H9 (cell line): ENCODE results near the gene RNU6-1. TPM values are rescaled to one million over a fixed set of nuclear protein-coding genes. Genes with fewer than 3 reads are reported as not detected.
A peak's percentile ranks its signal among the peaks of the same experiment; 100 is the strongest.

Source experiments
- DNase-seq: peaks from one replicate; pipeline ENCODE4 v3.0.0-alpha.2; 2017
- H2AFZ ChIP-seq: one replicate; pipeline ENCODE4 v1.6.1; 2013; ENCODE audit warnings: mild to moderate bottlenecking, low read length, control low read depth, moderate library complexity
- H2AK5ac ChIP-seq: 2 replicates; pipeline ENCODE4 v1.6.1; 2013; ENCODE audit warnings: low read length, control low read depth, mixed read lengths; ENCODE audit not compliant: insufficient read length
- H2BK120ac ChIP-seq: one replicate; pipeline ENCODE4 v1.6.1; 2013; ENCODE audit warnings: low read depth, mild to moderate bottlenecking, low read length, control low read depth, inconsistent platforms; ENCODE audit not compliant: poor library complexity, severe bottlenecking
- H2BK12ac ChIP-seq: 2 replicates; pipeline ENCODE4 v1.6.1; 2013; ENCODE audit warnings: low read length, control low read depth, mixed read lengths, low read depth; ENCODE audit not compliant: insufficient read length
- H2BK15ac ChIP-seq: 2 replicates; pipeline ENCODE4 v1.6.1; 2013; ENCODE audit warnings: low read depth, low read length, control low read depth
- H2BK20ac ChIP-seq: one replicate; pipeline ENCODE4 v1.6.1; 2013; ENCODE audit warnings: low read depth, mild to moderate bottlenecking, low read length, control low read depth, inconsistent platforms; ENCODE audit not compliant: poor library complexity, severe bottlenecking
- H2BK5ac ChIP-seq: 2 replicates; pipeline ENCODE4 v1.6.1; 2013; ENCODE audit warnings: low read length, control low read depth, mixed read lengths; ENCODE audit not compliant: insufficient read length
- H3K14ac ChIP-seq: 2 replicates; pipeline ENCODE4 v1.6.1; 2013; ENCODE audit warnings: low read length, control low read depth; ENCODE audit not compliant: insufficient read depth
- H3K18ac ChIP-seq: 2 replicates; pipeline ENCODE4 v1.6.1; 2013; ENCODE audit warnings: low read depth, mild to moderate bottlenecking, mixed read lengths, low read length, control low read depth; ENCODE audit not compliant: insufficient read length
- H3K23ac ChIP-seq: 2 replicates; pipeline ENCODE4 v1.6.1; 2013; ENCODE audit warnings: low read length, control low read depth, mixed read lengths, low read depth; ENCODE audit not compliant: insufficient read length
- H3K23me2 ChIP-seq: 2 replicates; pipeline ENCODE4 v1.6.1; 2013; ENCODE audit warnings: low read depth, mild to moderate bottlenecking, mixed read lengths, low read length, control low read depth; ENCODE audit not compliant: insufficient read length, poor library complexity, severe bottlenecking
- H3K27ac ChIP-seq: 2 replicates; pipeline ENCODE4 v1.5.1; 2013; ENCODE audit warnings: low read length, control low read depth, mixed read lengths, low read depth; ENCODE audit not compliant: insufficient read length
- H3K27me3 ChIP-seq: 2 replicates; pipeline ENCODE4 v1.6.1; 2013; ENCODE audit warnings: low read length, control low read depth, inconsistent platforms; ENCODE audit not compliant: insufficient read depth
- H3K4ac ChIP-seq: 2 replicates; pipeline ENCODE4 v1.6.1; 2013; ENCODE audit warnings: low read depth, mild to moderate bottlenecking, control low read depth, inconsistent platforms, low read length, moderate library complexity
- H3K4me1 ChIP-seq: 2 replicates; pipeline ENCODE4 v1.6.1; 2013; ENCODE audit warnings: low read length, control low read depth, inconsistent platforms; ENCODE audit not compliant: insufficient read depth
- H3K4me2 ChIP-seq: 2 replicates; pipeline ENCODE4 v1.6.1; 2013; ENCODE audit warnings: low read length, control low read depth, mixed read lengths; ENCODE audit not compliant: insufficient read length, insufficient read depth
- H3K56ac ChIP-seq: 2 replicates; pipeline ENCODE4 v1.6.1; 2013; ENCODE audit warnings: low read depth, mild to moderate bottlenecking, mixed read lengths, low read length, control low read depth; ENCODE audit not compliant: insufficient read length
- H3K79me1 ChIP-seq: 2 replicates; pipeline ENCODE4 v1.6.1; 2013; ENCODE audit warnings: low read depth, mild to moderate bottlenecking, moderate library complexity, low read length, control low read depth, inconsistent platforms; ENCODE audit not compliant: insufficient read depth, poor library complexity, severe bottlenecking
- H3K79me2 ChIP-seq: 2 replicates; pipeline ENCODE4 v1.6.1; 2013; ENCODE audit warnings: low read length, control low read depth, inconsistent platforms; ENCODE audit not compliant: insufficient read depth
- H3K9ac ChIP-seq: 2 replicates; pipeline ENCODE4 v1.6.1; 2013; ENCODE audit warnings: low read length, control low read depth, mixed read lengths; ENCODE audit not compliant: insufficient read length; ENCODE audit errors: extremely low read depth
- H3K9me3 ChIP-seq: one replicate; pipeline ENCODE4 v1.6.1; 2013; ENCODE audit warnings: low read depth, low read length, inconsistent platforms; ENCODE audit not compliant: control insufficient read depth
- H3T11ph ChIP-seq: one replicate; pipeline ENCODE4 v1.6.1; 2013; ENCODE audit warnings: mild to moderate bottlenecking, low read length, control low read depth, inconsistent platforms
- H4K20me1 ChIP-seq: one replicate; pipeline ENCODE4 v1.6.1; 2013; ENCODE audit not compliant: control insufficient read depth, insufficient read length, insufficient read depth
- H4K5ac ChIP-seq: 2 replicates; pipeline ENCODE4 v1.6.1; 2013; ENCODE audit warnings: low read depth, mild to moderate bottlenecking, mixed read lengths, low read length, control low read depth; ENCODE audit not compliant: insufficient read length
- H4K8ac ChIP-seq: replicated peaks from 2 replicates; pipeline ENCODE4 v1.6.1; 2013; ENCODE audit warnings: low read length, control low read depth, mixed read lengths, low read depth; ENCODE audit not compliant: insufficient read length
- H4K91ac ChIP-seq: 2 replicates; pipeline ENCODE4 v1.6.1; 2013; ENCODE audit warnings: low read depth, mild to moderate bottlenecking, moderate library complexity, mixed read lengths, low read length, control low read depth; ENCODE audit not compliant: insufficient read length
- H3K27ac Mint-ChIP-seq, 3 experiments: 2 replicates in 2 of 3; 3 replicates in 1 of 3; pipeline ENCODE4 v1.8.0; 2020 to 2021; ENCODE audit warnings: mixed read lengths in 3 of 3, mild to moderate bottlenecking in 1 of 3, moderate library complexity in 1 of 3
- H3K27me3 Mint-ChIP-seq: 2 replicates; pipeline ENCODE4 v1.8.0; 2021; ENCODE audit warnings: low read depth, mild to moderate bottlenecking, moderate library complexity, mixed read lengths
- H3K36me3 Mint-ChIP-seq, 3 experiments: 2 replicates in 2 of 3; 3 replicates in 1 of 3; pipeline ENCODE4 v1.8.0; 2020 to 2021; ENCODE audit warnings: low read depth in 3 of 3, mixed read lengths in 3 of 3; ENCODE audit not compliant: insufficient read depth in 1 of 3
- H3K4me1 Mint-ChIP-seq, 2 experiments: 2 replicates each; pipeline ENCODE4 v1.8.0; 2020; ENCODE audit warnings: mixed read lengths in 2 of 2
- H3K4me3 Mint-ChIP-seq, 2 experiments: 2 replicates in 1 of 2; 3 replicates in 1 of 2; pipeline ENCODE4 v1.8.0; 2020 to 2021; ENCODE audit warnings: mild to moderate bottlenecking in 2 of 2, mixed read lengths in 2 of 2, moderate library complexity in 1 of 2
- H3K9me3 Mint-ChIP-seq, 2 experiments: 2 replicates in 1 of 2; 3 replicates in 1 of 2; pipeline ENCODE4 v1.8.0; 2020; ENCODE audit warnings: mild to moderate bottlenecking in 2 of 2, mixed read lengths in 2 of 2, moderate library complexity in 1 of 2
- CTCF ChIP-seq: fragments of 200-600 bp; sonication (generic); conservative IDR thresholded peaks from 3 replicates; pipeline ENCODE4 v1.8.0; 2021; ENCODE audit warnings: antibody characterized with exemption, mild to moderate bottlenecking
- WGBS: extraction: QIAGEN DNeasy Blood & Tissue Kit; methylation state at CpG from one replicate; pipeline ENCODE4 v1.1.7; 2013; ENCODE audit warnings: missing lambda C conversion rate, low lambda C conversion rate, mixed read lengths; ENCODE audit not compliant: insufficient read length; ENCODE audit errors: extremely low coverage; 5-methylcytosine and 5-hydroxymethylcytosine counted together
- total RNA-seq: library from RNA; stranded (reverse); gene quantifications from 2 replicates; pipeline ENCODE4 v1.2.1, GENCODE V29; 2021

Gene RNU6-1
- total RNA-seq, 1 experiment from 2014 or later: not detected

- H3K36me3 Mint-ChIP-seq: no peaks in the 10 kb centered on the region; a peak in 5 of 7 replicates
Observed at GRCh38 chr15:67828278-67828968, 11.4 kb downstream of the RNU6-1 start.

More at GRCh38 chr15:67828278-67828968, 11.4 kb downstream of the RNU6-1 start:
- Histone ChIP-seq H3K79me1 (no peaks in the 10 kb centered on the region), H3K56ac (no peak overlapping the region), H4K20me1 (no peaks in the 10 kb centered on the region), H3K4ac (no peak overlapping the region), H3K14ac (no peak overlapping the region; the same call in 1 of the 2 replicates), H3K23me2 (peaks cover 7% of the 10 kb centered on the region), H3K27me3 (peaks cover 96% of the 10 kb centered on the region), H2BK15ac (no peak overlapping the region), H2BK20ac (no peak overlapping the region), H2BK12ac (no peak overlapping the region), H3K9me3 (no peaks in the 10 kb centered on the region), H3K4me2 (peak overlapping the region; percentile 9), H3T11ph (no peak overlapping the region), H4K5ac (no peak overlapping the region), H3K79me2 (no peaks in the 10 kb centered on the region), H3K4me1 (peaks cover 9% of the 10 kb centered on the region; the same call in 1 of the 2 replicates), H2AFZ (no peak overlapping the region), H4K8ac (no peak overlapping the region), H2BK120ac (no peak overlapping the region), H2BK5ac (no peak overlapping the region), H2AK5ac (no peak overlapping the region), H3K9ac (no peak overlapping the region), H4K91ac (no peak overlapping the region), H3K18ac (no peak overlapping the region), H3K23ac (no peak overlapping the region), H3K27ac (no peak overlapping the region)
- no CpG with 5 or more reads among the region's 40 CpGs for WGBS
- H3K27ac Mint-ChIP-seq: no peak overlapping the region
- TF ChIP-seq CTCF: no peak
- peaks cover 96% of the 10 kb centered on the region for H3K27me3 Mint-ChIP-seq
- peaks cover 33 to 54% of the 10 kb centered on the region in 2 experiments for H3K4me1 Mint-ChIP-seq
- H3K4me3 Mint-ChIP-seq: peak overlapping the region in 1 of 2 experiments; percentile 68; a peak in 3 of 5 replicates
- peaks cover 6 to 12% of the 10 kb centered on the region in 2 experiments; a peak in 4 of 5 replicates for H3K9me3 Mint-ChIP-seq
- DNase-seq: no peak
